AG09319 (cell line): Measurements from ENCODE around the gene PLCXD3.

ENCODE experiments used
- DNase-seq: peaks from one replicate; pipeline ENCODE4 v3.0.0-alpha.2; 2010; ENCODE audit warnings: low read depth; ENCODE audit errors: extremely low read depth
- TF ChIP-seq, protein P1 (sequence below): IDR thresholded peaks from 2 replicates; pipeline ENCODE4 v1.5.1; 2011; ENCODE audit warnings: low read depth, mild to moderate bottlenecking, inconsistent platforms, low read length, moderate library complexity

Gene PLCXD3

GRCh38 chr5:41275813-41276512 is 234.4 kb downstream of the PLCXD3 start:
- no peak for DNase-seq

DNA sequence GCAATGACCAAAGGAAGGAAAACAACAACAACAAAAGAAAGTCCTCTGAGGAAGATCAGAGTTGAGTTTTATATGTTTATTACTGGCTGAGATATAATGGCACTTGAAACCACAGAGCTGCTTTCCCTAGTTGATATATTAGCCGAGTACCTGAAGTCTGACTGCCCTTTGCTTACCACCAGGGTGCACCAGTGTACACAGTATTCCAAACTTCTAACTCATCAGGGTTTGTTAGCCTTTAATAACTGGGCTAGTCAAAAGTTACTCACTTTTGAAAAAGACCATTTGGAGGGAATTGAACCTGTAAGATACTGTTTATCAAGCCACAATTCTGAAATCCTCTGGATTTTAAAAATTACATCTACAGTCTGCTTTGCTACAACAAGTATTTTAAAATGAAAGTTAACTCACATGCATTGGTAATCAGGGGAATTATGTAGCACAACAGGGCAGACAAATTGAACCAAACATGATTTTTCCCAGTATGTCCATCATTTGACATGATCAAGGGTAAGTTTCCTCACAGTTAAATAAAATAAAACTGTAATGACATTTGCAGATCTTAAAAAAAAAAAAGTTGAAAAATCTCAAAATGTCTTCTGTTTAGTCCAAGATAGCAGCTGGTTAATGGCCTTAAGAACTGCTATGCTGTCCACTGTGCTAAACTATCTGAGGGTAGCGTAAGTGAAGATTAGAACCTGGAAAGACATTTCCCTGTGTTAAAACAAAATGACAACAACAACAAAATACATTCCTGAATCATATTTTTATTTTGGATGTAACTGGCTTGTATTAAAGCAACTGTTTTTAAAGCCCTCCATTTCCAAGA is 239.8 kb downstream of the PLCXD3 start:
- DNase-seq, result peak; percentile 42
- TF ChIP-seq, protein P1, sequence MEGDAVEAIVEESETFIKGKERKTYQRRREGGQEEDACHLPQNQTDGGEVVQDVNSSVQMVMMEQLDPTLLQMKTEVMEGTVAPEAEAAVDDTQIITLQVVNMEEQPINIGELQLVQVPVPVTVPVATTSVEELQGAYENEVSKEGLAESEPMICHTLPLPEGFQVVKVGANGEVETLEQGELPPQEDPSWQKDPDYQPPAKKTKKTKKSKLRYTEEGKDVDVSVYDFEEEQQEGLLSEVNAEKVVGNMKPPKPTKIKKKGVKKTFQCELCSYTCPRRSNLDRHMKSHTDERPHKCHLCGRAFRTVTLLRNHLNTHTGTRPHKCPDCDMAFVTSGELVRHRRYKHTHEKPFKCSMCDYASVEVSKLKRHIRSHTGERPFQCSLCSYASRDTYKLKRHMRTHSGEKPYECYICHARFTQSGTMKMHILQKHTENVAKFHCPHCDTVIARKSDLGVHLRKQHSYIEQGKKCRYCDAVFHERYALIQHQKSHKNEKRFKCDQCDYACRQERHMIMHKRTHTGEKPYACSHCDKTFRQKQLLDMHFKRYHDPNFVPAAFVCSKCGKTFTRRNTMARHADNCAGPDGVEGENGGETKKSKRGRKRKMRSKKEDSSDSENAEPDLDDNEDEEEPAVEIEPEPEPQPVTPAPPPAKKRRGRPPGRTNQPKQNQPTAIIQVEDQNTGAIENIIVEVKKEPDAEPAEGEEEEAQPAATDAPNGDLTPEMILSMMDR, result peak; percentile 87

More at GRCh38 chr5:41275813-41276512, 234.4 kb downstream of the PLCXD3 start:
- TF ChIP-seq, protein P1, result no peak

DNA sequence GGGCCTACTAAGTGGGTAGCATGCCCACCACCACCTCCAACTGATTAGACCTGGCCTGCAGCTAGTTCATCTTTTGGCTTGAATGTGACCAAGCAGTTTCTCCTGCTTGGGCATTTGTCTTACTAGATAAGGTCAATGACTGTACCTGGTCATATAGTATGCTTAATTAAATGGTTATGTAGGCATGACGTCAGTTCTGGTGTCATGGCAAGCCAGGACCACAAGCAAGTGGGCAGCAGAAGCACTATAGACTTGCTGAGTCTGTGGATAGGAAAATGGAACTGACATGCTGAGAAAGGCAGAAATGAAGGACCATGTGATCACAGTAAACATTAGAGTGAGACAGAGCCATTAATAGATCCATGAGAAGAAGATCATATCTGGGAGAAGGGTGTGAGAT is 241.5 kb downstream of the PLCXD3 start:
- TF ChIP-seq, protein P1, result no peak
- DNase-seq, result no peak

- TF ChIP-seq, protein P1, result no peak
- no peak for DNase-seq
These were observed 244.0 kb downstream of the PLCXD3 start for GRCh38 chr5:41266377-41266776.

GRCh38 chr5:41264019-41264418 is 246.4 kb downstream of the PLCXD3 start:
- DNase-seq, result no peak
- TF ChIP-seq, protein P1, result no peak

DNA sequence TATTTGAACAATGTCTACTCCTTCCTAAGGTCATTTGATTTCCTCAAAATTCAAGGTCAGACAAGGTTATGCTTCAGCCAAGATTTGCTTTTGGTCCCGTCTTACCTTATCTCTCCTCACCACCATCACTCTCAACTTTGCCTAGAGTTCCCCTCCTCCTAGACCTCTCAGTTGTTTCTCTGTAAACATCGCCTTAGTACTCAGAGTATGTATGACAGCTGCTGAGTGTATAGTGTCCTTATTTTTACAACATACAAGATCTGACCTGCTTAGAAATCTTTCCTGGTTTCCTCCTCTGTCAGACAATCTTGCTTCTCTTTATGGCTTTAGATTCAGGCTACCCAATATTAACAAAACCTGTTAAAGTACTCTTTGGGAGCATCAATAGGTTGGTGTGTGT is 247.1 kb downstream of the PLCXD3 start:
- TF ChIP-seq, protein P1, result no peak

More for the DNA sequence above, 247.1 kb downstream of the PLCXD3 start:
- DNase-seq, result no peak
